GM19397 (cell line): ENCODE data around the gene ESRRG.
"Not testable (repeated sequence)": the region's sequence is repeated elsewhere in the genome, so short reads cannot be mapped to it uniquely, and the experiment has no call there.

ENCODE experiments used
- ATAC-seq: cut with Tn5 transposase; IDR thresholded peaks from one replicate; pipeline ENCODE4 v1.9.1; 2021; ENCODE audit warnings: mild to moderate bottlenecking, moderate library complexity; ENCODE audit not compliant: unreplicated experiment

Gene ESRRG

GRCh38 chr1:216576234-216576937, 146.8 kb downstream of the ESRRG start:
- no peak for ATAC-seq

- no peak for ATAC-seq
Measured at GRCh38 chr1:216566641-216567205, 156.5 kb downstream of the ESRRG start.

- ATAC-seq, result no peak
Measured at GRCh38 chr1:216563087-216563486, 160.1 kb downstream of the ESRRG start.

- no peak for ATAC-seq
Measured at GRCh38 chr1:216562383-216562782, 160.8 kb downstream of the ESRRG start.

GRCh38 chr1:216560527-216560926, 162.7 kb downstream of the ESRRG start:
- no peak for ATAC-seq

GRCh38 chr1:216559359-216559758, 163.9 kb downstream of the ESRRG start:
- ATAC-seq, result no peak

GRCh38 chr1:216555653-216556052, 167.6 kb downstream of the ESRRG start:
- ATAC-seq, result no peak

GRCh38 chr1:216554934-216555333, 168.3 kb downstream of the ESRRG start:
- no peak for ATAC-seq

GRCh38 chr1:216553766-216554165, 169.5 kb downstream of the ESRRG start:
- no peak for ATAC-seq

GRCh38 chr1:216553040-216553439, 170.2 kb downstream of the ESRRG start:
- no peak for ATAC-seq

- no peak for ATAC-seq
Measured at GRCh38 chr1:216549796-216550195, 173.4 kb downstream of the ESRRG start.

- no peak for ATAC-seq
Measured at GRCh38 chr1:216542741-216543140, 180.5 kb downstream of the ESRRG start.

GRCh38 chr1:216542263-216542662, 181.0 kb downstream of the ESRRG start:
- no peak for ATAC-seq

- no peak for ATAC-seq
Measured at GRCh38 chr1:216535751-216536150, 187.5 kb downstream of the ESRRG start.

GRCh38 chr1:216535059-216535458, 188.2 kb downstream of the ESRRG start:
- no peak for ATAC-seq

- ATAC-seq, result no peak
Measured at GRCh38 chr1:216533776-216534175, 189.5 kb downstream of the ESRRG start.

- no peak for ATAC-seq
Measured at GRCh38 chr1:216532251-216532798, 190.9 kb downstream of the ESRRG start.

GRCh38 chr1:216531263-216532239, 191.7 kb downstream of the ESRRG start:
- peak; percentile 41 for ATAC-seq

- not testable (repeated sequence) for ATAC-seq
Measured at GRCh38 chr1:216529851-216530250, 193.4 kb downstream of the ESRRG start.

GRCh38 chr1:216528816-216529215, 194.4 kb downstream of the ESRRG start:
- peak; percentile 84 for ATAC-seq

GRCh38 chr1:216523449-216524190, 199.6 kb downstream of the ESRRG start:
- no peak for ATAC-seq
